ENCODE measurements around the gene UBASH3A. TPM values are rescaled to one million over a fixed set of nuclear protein-coding genes. Genes with fewer than 3 reads are reported as not detected.

UBASH3A gene
- total RNA-seq, 4 donors from 2014 or later = 0.40 TPM; not detected in 3

DNA sequence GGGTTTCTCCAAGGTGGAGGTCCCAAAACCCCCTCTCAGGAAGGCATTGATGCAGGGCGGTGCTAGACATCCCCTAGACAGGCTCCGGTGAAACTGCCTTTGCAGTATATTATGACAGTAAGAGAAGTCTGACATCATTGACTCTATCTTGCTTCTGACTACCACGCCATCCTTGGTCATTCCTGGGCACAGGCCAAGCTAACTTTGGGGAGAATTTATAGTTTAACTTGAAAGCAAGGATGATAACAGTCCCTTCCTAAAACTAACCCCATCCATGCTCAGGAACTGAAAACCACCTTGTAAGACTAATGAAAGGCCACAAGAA, 62.1 kb downstream of the UBASH3A start:
- Histone ChIP-seq H3K27me3 (no peaks in the 10 kb centered on the region), H3K27ac (no peak overlapping the region), H3K4me3 (no peak overlapping the region), H3K4me1 (peaks cover 0 to 13% (median 0%) of the 10 kb centered on the region in 3 donors), H3K36me3 (no peaks in the 10 kb centered on the region), H3K9me3 (no peaks in the 10 kb centered on the region)
- WGBS, 2 donors (ENCODE audit: low coverage in 1 of 2) = 75% methylated on average over 3 of the region's 3 CpGs; no CpG with 5 or more reads in 1 of the 2 donors
- no peak for ATAC-seq
- TF ChIP-seq POLR2A (IDR thresholded peaks at IDR 0.05) (no peak), POLR2AphosphoS5 (IDR thresholded peaks at IDR 0.05) (no peak), EP300 (IDR thresholded peaks at IDR 0.05) (no peak)
- TF ChIP-seq, protein P1, sequence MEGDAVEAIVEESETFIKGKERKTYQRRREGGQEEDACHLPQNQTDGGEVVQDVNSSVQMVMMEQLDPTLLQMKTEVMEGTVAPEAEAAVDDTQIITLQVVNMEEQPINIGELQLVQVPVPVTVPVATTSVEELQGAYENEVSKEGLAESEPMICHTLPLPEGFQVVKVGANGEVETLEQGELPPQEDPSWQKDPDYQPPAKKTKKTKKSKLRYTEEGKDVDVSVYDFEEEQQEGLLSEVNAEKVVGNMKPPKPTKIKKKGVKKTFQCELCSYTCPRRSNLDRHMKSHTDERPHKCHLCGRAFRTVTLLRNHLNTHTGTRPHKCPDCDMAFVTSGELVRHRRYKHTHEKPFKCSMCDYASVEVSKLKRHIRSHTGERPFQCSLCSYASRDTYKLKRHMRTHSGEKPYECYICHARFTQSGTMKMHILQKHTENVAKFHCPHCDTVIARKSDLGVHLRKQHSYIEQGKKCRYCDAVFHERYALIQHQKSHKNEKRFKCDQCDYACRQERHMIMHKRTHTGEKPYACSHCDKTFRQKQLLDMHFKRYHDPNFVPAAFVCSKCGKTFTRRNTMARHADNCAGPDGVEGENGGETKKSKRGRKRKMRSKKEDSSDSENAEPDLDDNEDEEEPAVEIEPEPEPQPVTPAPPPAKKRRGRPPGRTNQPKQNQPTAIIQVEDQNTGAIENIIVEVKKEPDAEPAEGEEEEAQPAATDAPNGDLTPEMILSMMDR (IDR thresholded peaks at IDR 0.05) = no peak

DNA sequence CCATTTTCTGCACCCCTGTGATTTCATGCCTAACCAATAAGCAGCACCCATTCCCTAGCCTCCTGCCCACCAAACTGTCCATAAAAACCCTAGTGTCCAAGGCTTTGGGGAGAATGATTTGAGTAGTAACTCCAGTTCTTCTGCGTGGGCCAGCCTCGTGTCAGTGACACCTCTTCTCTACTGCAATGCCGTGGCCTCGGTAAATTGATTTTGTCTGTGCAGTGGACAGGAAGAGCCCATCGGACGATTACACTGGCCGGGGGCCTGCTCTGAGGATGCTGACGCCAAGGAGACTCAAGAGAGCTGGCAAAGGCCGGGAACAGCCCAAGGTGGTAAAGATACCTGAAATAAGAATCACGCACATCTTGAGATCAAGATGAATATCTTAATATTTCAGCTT, 63.0 kb downstream of the UBASH3A start:
- H3K36me3 ChIP-seq = no peaks in the 10 kb centered on the region
- H3K9me3 ChIP-seq = no peaks in the 10 kb centered on the region
- 90 to 100% methylated on average over 1 to 6 of the region's 10 CpGs for WGBS, 2 donors (ENCODE audit: low coverage in 1 of 2)
- H3K27me3 ChIP-seq = peaks cover under 1% of the 10 kb centered on the region
- no peak overlapping the region for H3K4me3 ChIP-seq
- peaks cover 0 to 13% (median 0%) of the 10 kb centered on the region in 3 donors for H3K4me1 ChIP-seq
- no peak overlapping the region for H3K27ac ChIP-seq
- no peak for TF ChIP-seq POLR2A (IDR thresholded peaks at IDR 0.05)
- no peak for TF ChIP-seq EP300 (IDR thresholded peaks at IDR 0.05)
- TF ChIP-seq, protein P1 (IDR thresholded peaks at IDR 0.05) = no peak
- TF ChIP-seq POLR2AphosphoS5 (IDR thresholded peaks at IDR 0.05) = no peak
- ATAC-seq = no peak

DNA sequence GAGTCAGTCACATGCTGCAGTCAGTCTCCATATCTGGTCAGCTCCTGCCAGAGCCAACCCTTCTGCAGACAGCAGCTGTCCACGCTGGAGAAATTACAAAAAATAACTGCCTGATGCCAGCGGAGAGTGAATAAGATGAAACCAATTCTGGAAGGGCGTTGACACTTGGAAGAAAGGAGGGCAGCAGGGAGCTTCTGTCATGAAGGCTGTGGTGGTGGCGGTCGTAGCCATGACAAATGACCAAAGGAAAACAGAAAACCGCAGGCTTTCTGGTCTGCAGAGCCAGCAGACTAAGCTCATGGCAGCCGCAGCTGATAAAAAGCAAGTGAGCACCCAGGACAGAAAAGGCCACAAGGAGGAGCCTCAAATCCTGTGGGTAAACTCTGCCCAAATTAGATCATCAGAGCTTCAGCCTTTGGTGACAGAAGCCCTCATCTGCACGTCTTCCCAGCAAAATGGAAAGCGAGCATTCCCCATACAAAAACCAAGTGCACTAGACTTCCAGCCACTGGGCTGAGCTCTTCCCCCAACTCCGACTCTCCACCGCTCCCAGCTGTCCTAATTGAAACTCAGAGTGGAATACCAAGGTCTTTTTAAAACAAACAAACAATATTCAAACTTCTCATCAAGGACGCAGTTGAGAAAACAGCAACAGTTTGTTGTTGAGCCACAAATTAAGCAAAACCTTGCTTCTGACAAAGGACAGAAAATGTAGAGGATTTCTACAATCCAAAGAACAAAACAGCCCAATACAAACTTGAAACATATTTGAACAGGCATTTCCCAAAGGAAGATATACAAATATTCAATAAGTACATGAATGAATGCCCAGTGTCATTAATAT, 63.7 kb downstream of the UBASH3A start:
- no peak overlapping the region for H3K4me3 ChIP-seq
- peaks cover 0 to 13% (median 0%) of the 10 kb centered on the region in 3 donors for H3K4me1 ChIP-seq
- TF ChIP-seq, protein P1 (IDR thresholded peaks at IDR 0.05) = peak in 3 of 4 experiments; percentile 28 to 58 (median 51)
- TF ChIP-seq EP300 (IDR thresholded peaks at IDR 0.05) (no peak), POLR2AphosphoS5 (IDR thresholded peaks at IDR 0.05) (no peak)
- peak; percentile 51 for ATAC-seq
- no peaks in the 10 kb centered on the region for H3K9me3 ChIP-seq
- WGBS, 2 donors (ENCODE audit: low coverage in 1 of 2) = 19 to 24% methylated on average over 2 to 11 of the region's 12 CpGs
- peaks cover 3% of the 10 kb centered on the region for H3K27me3 ChIP-seq
- no peaks in the 10 kb centered on the region for H3K36me3 ChIP-seq
- no peak overlapping the region for H3K27ac ChIP-seq

DNA sequence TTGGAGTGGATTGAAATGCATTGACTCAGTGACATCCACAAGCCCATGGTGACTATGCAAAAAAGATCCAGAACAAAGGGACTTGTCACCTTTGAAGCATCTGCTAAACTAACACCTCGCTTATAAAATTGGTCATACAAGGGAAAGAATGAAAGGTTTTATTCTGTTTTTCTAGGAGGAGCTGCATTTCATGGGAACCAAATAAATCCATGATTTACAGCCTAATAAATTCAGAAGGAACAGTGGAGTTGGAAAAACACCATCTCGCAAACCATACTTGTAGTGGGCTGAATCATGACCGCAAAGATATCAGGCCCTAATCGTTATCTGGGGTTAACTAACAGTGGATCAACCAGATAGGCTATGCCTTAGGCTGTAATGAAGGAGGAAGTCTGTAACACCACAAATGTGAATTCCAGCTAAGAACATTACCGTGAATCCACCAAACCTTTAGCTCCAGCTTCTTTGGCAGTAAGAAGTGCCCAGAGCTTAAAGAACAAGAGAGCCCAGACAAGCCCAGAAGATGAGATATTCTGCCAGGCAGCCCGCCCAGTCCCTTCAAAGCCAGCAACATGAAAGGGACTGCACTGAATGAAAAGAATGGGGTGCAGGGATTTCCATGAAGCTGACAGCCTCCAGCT, 64.9 kb downstream of the UBASH3A start:
- no peak overlapping the region for H3K4me3 ChIP-seq
- WGBS, 2 donors (ENCODE audit: low coverage in 1 of 2) = 77 to 81% methylated on average over 4 to 5 of the region's 6 CpGs
- TF ChIP-seq POLR2A (IDR thresholded peaks at IDR 0.05) (no peak), POLR2AphosphoS5 (IDR thresholded peaks at IDR 0.05) (no peak), EP300 (IDR thresholded peaks at IDR 0.05) (no peak)
- TF ChIP-seq, protein P1 (IDR thresholded peaks at IDR 0.05) = no peak

More for the DNA sequence above, 64.9 kb downstream of the UBASH3A start:
- ATAC-seq = no peak
- Histone ChIP-seq H3K27me3 (peaks cover 5% of the 10 kb centered on the region), H3K4me1 (peaks cover 0 to 13% (median 0%) of the 10 kb centered on the region in 3 donors), H3K36me3 (no peaks in the 10 kb centered on the region), H3K27ac (no peak overlapping the region), H3K9me3 (no peaks in the 10 kb centered on the region)
